HEK293 (cell line): ENCODE results near the gene PLIN5.

Experiments used
- BCL11A ChIP-seq: fragments of 450-650 bp; formaldehyde crosslinking; IDR thresholded peaks from 2 replicates; pipeline ENCODE4 v1.5.1; 2016; ENCODE audit warnings: low read depth, missing biosample characterization, missing genetic modification characterization
- FEZF1 ChIP-seq: fragments of 450-650 bp; formaldehyde crosslinking; IDR thresholded peaks from 2 replicates; pipeline ENCODE4 v1.5.1; 2016; ENCODE audit warnings: missing biosample characterization, missing genetic modification characterization
- GLIS2 ChIP-seq: fragments of 450-650 bp; formaldehyde crosslinking; IDR thresholded peaks from 2 replicates; pipeline ENCODE4 v1.5.1; 2016; ENCODE audit warnings: missing biosample characterization, missing genetic modification characterization
- SCRT2 ChIP-seq: fragments of 450-650 bp; formaldehyde crosslinking; IDR thresholded peaks from 2 replicates; pipeline ENCODE4 v1.5.1; 2016; ENCODE audit warnings: missing biosample characterization, missing genetic modification characterization
- ZBTB20 ChIP-seq: fragments of 450-650 bp; formaldehyde crosslinking; IDR thresholded peaks from 2 replicates; pipeline ENCODE4 v1.5.1; 2016; ENCODE audit warnings: missing biosample characterization, missing genetic modification characterization
- ZBTB48 ChIP-seq: fragments of 450-650 bp; formaldehyde crosslinking; IDR thresholded peaks from 2 replicates; pipeline ENCODE4 v1.5.1; 2016; ENCODE audit warnings: missing biosample characterization, missing genetic modification characterization
- ZBTB7A ChIP-seq: fragments of 450-650 bp; formaldehyde crosslinking; IDR thresholded peaks from 2 replicates; pipeline ENCODE4 v1.5.1; 2016; ENCODE audit warnings: low read depth, missing biosample characterization, missing genetic modification characterization
- ZEB2 ChIP-seq: fragments of 450-650 bp; formaldehyde crosslinking; IDR thresholded peaks from 2 replicates; pipeline ENCODE4 v1.5.1; 2016; ENCODE audit warnings: missing biosample characterization, missing genetic modification characterization
- ZFP69B ChIP-seq: fragments of 450-650 bp; formaldehyde crosslinking; IDR thresholded peaks from 2 replicates; pipeline ENCODE4 v1.5.1; 2016; ENCODE audit warnings: missing biosample characterization, missing genetic modification characterization
- ZNF169 ChIP-seq: fragments of 450-650 bp; formaldehyde crosslinking; IDR thresholded peaks from 2 replicates; pipeline ENCODE4 v1.5.1; 2016; ENCODE audit warnings: missing biosample characterization, missing genetic modification characterization
- ZNF184 ChIP-seq: fragments of 450-650 bp; IDR thresholded peaks from 2 replicates; pipeline ENCODE4 v1.5.1; 2018; ENCODE audit warnings: missing biosample characterization, mild to moderate bottlenecking, missing genetic modification characterization
- ZNF324 ChIP-seq: fragments of 450-650 bp; formaldehyde crosslinking; IDR thresholded peaks from 2 replicates; pipeline ENCODE4 v1.5.1; 2016; ENCODE audit warnings: missing biosample characterization, missing genetic modification characterization
- ZNF335 ChIP-seq: fragments of 450-650 bp; formaldehyde crosslinking; conservative IDR thresholded peaks from 2 replicates; pipeline ENCODE4 v1.5.1; 2016; ENCODE audit warnings: missing biosample characterization, missing genetic modification characterization
- ZNF366 ChIP-seq: fragments of 450-650 bp; formaldehyde crosslinking; conservative IDR thresholded peaks from 2 replicates; pipeline ENCODE4 v1.5.1; 2016; ENCODE audit warnings: missing biosample characterization, missing genetic modification characterization
- ZNF37A ChIP-seq: fragments of 450-650 bp; IDR thresholded peaks from 2 replicates; pipeline ENCODE4 v1.5.1; 2018; ENCODE audit warnings: missing biosample characterization, missing genetic modification characterization
- ZNF391 ChIP-seq: fragments of 450-650 bp; formaldehyde crosslinking; IDR thresholded peaks from 2 replicates; pipeline ENCODE4 v1.5.1; 2016; ENCODE audit warnings: low read depth, missing biosample characterization, missing genetic modification characterization, borderline replicate concordance
- ZNF394 ChIP-seq: fragments of 450-650 bp; formaldehyde crosslinking; IDR thresholded peaks from 2 replicates; pipeline ENCODE4 v1.5.1; 2016; ENCODE audit warnings: missing biosample characterization, missing genetic modification characterization, mild to moderate bottlenecking, moderate library complexity, borderline replicate concordance
- ZNF48 ChIP-seq: fragments of 450-650 bp; formaldehyde crosslinking; IDR thresholded peaks from 2 replicates; pipeline ENCODE4 v1.5.1; 2016; ENCODE audit warnings: missing biosample characterization, missing genetic modification characterization
- ZNF501 ChIP-seq: fragments of 450-650 bp; formaldehyde crosslinking; IDR thresholded peaks from 2 replicates; pipeline ENCODE4 v1.5.1; 2016; ENCODE audit warnings: missing biosample characterization, missing genetic modification characterization
- ZNF623 ChIP-seq: fragments of 450-650 bp; formaldehyde crosslinking; IDR thresholded peaks from 2 replicates; pipeline ENCODE4 v1.5.1; 2016; ENCODE audit warnings: missing biosample characterization, missing genetic modification characterization
- ZNF629 ChIP-seq: fragments of 450-650 bp; formaldehyde crosslinking; IDR thresholded peaks from 2 replicates; pipeline ENCODE4 v1.5.1; 2017; ENCODE audit warnings: missing biosample characterization, missing genetic modification characterization
- ZNF664 ChIP-seq: fragments of 450-650 bp; formaldehyde crosslinking; IDR thresholded peaks from 2 replicates; pipeline ENCODE4 v1.5.1; 2016; ENCODE audit warnings: missing biosample characterization, missing genetic modification characterization
- ZNF792 ChIP-seq: fragments of 450-650 bp; formaldehyde crosslinking; IDR thresholded peaks from 2 replicates; pipeline ENCODE4 v1.5.1; 2016; ENCODE audit warnings: missing biosample characterization, missing genetic modification characterization
- ZSCAN23 ChIP-seq: fragments of 450-650 bp; formaldehyde crosslinking; IDR thresholded peaks from 2 replicates; pipeline ENCODE4 v1.5.1; 2016; ENCODE audit warnings: missing biosample characterization, missing genetic modification characterization
- ZXDB ChIP-seq: fragments of 450-650 bp; formaldehyde crosslinking; IDR thresholded peaks from 2 replicates; pipeline ENCODE4 v1.5.1; 2016; ENCODE audit warnings: missing biosample characterization, missing genetic modification characterization
- TF ChIP-seq, protein P1 (sequence below): fragments of 450-650 bp; formaldehyde crosslinking; optimal IDR thresholded peaks from 2 replicates; pipeline ENCODE3; 2016; ENCODE audit warnings: missing biosample characterization, mild to moderate bottlenecking, missing genetic modification characterization
- TF ChIP-seq, protein P2 (sequence below): fragments of 450-650 bp; formaldehyde crosslinking; IDR thresholded peaks from 2 replicates; pipeline ENCODE4 v1.5.1; 2016; ENCODE audit warnings: missing biosample characterization, missing genetic modification characterization
- TF ChIP-seq, protein P3 (sequence below): fragments of 450-650 bp; formaldehyde crosslinking; conservative IDR thresholded peaks from 2 replicates; pipeline ENCODE4 v1.5.1; 2016; ENCODE audit warnings: low read depth, missing biosample characterization, missing genetic modification characterization

The PLIN5 gene

DNA sequence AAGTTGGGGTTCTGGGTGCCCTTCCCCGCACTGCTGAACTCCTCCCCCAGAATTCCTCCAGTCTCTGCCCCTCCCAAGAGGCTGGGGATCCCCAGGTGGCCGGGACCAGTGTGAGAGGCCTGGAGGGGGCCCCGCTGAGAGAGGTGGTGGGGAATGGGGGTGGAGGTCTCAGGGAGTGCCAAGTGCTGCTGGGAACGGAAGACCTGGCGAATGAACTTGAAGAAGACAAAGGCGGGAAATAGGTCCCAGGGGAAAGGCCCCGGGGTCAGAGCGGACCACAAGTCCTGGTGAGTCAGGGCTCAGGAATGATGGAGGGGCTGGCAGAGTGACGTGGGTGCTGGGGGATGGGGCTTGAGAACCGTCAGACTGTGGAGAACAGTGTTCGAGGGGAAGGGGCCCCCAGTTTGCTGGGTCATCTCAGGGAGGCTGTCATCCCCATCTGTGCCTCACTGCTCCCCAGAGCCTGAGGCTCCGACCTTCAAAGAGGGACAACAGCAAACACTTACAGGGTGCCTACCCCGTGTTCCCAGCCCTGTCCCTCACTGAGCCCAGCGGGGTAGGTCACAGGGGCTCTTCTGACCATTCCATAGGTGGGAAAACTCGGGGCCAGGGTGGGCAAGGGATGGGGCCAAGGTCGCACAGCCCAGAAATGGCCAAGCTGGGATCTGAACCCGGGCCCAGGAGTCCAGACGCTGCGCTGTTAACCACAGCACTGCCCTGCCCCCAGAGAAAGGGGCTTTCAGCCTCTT, 40.4 kb upstream of the PLIN5 start (continued):
- TF ChIP-seq, protein P1, sequence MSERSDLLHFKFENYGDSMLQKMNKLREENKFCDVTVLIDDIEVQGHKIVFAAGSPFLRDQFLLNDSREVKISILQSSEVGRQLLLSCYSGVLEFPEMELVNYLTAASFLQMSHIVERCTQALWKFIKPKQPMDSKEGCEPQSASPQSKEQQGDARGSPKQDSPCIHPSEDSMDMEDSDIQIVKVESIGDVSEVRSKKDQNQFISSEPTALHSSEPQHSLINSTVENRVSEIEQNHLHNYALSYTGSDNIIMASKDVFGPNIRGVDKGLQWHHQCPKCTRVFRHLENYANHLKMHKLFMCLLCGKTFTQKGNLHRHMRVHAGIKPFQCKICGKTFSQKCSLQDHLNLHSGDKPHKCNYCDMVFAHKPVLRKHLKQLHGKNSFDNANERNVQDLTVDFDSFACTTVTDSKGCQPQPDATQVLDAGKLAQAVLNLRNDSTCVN = peak; percentile 32
- TF ChIP-seq ZNF664 (tag by site-specific recombination) (no peak), ZSCAN23 (tag by site-specific recombination) (peak; percentile 96), ZNF391 (tag by site-specific recombination) (peak; percentile 94; the same call in 1 of the 2 replicates), ZNF366 (tag by site-specific recombination) (peak; percentile 89), ZXDB (tag by site-specific recombination) (peak; percentile 88), ZNF37A (tag by site-specific recombination) (no peak), ZNF501 (no peak), FEZF1 (tag by site-specific recombination) (peak; percentile 29; the same call in 1 of the 2 replicates), GLIS2 (tag by site-specific recombination) (peak; percentile 90), ZFP69B (tag by site-specific recombination) (peak; percentile 82), ZBTB20 (tag by site-specific recombination) (peak; percentile 51; the same call in 1 of the 2 replicates), BCL11A (tag by site-specific recombination) (peak; percentile 99), ZNF169 (tag by site-specific recombination) (no peak), SCRT2 (tag by site-specific recombination) (peak; percentile 61), ZEB2 (peak; percentile 99), ZNF324 (tag by site-specific recombination) (peak; percentile 98), ZBTB7A (tag by site-specific recombination) (peak; percentile 29; the same call in 1 of the 2 replicates), ZNF48 (tag by site-specific recombination) (no peak), ZNF629 (tag by site-specific recombination) (peak; percentile 98), ZNF335 (tag by site-specific recombination) (peak; percentile 62), ZNF394 (tag by site-specific recombination) (peak; percentile 65; the same call in 1 of the 2 replicates), ZNF184 (0 out of 2 replicates have a peak, but pooled peaks have one; percentile 39), ZNF623 (tag by site-specific recombination) (peak; percentile 58; the same call in 1 of the 2 replicates), ZBTB48 (tag by site-specific recombination) (peak; percentile 33; the same call in 1 of the 2 replicates), ZNF792 (tag by site-specific recombination) (no peak)
- TF ChIP-seq, protein P2, sequence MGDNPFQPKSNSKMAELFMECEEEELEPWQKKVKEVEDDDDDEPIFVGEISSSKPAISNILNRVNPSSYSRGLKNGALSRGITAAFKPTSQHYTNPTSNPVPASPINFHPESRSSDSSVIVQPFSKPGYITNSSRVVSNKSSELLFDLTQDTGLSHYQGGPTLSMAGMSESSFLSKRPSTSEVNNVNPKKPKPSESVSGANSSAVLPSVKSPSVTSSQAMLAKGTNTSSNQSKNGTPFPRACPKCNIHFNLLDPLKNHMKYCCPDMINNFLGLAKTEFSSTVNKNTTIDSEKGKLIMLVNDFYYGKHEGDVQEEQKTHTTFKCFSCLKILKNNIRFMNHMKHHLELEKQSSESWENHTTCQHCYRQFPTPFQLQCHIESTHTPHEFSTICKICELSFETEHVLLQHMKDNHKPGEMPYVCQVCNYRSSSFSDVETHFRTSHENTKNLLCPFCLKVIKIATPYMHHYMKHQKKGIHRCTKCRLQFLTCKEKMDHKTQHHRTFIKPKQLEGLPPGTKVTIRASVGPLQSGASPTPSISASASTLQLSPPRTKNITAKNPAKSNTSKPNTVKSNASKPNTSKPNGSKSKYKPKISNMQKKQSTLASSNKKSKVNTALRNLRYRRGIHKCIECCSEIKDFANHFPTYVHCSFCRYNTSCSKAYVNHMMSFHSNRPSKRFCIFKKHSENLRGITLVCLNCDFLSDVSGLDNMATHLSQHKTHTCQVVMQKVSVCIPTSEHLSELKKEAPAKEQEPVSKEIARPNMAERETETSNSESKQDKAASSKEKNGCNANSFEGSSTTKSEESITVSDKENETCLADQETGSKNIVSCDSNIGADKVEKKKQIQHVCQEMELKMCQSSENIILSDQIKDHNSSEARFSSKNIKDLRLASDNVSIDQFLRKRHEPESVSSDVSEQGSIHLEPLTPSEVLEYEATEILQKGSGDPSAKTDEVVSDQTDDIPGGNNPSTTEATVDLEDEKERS = peak; percentile 80; the same call in 1 of the 2 replicates
- TF ChIP-seq, protein P3, sequence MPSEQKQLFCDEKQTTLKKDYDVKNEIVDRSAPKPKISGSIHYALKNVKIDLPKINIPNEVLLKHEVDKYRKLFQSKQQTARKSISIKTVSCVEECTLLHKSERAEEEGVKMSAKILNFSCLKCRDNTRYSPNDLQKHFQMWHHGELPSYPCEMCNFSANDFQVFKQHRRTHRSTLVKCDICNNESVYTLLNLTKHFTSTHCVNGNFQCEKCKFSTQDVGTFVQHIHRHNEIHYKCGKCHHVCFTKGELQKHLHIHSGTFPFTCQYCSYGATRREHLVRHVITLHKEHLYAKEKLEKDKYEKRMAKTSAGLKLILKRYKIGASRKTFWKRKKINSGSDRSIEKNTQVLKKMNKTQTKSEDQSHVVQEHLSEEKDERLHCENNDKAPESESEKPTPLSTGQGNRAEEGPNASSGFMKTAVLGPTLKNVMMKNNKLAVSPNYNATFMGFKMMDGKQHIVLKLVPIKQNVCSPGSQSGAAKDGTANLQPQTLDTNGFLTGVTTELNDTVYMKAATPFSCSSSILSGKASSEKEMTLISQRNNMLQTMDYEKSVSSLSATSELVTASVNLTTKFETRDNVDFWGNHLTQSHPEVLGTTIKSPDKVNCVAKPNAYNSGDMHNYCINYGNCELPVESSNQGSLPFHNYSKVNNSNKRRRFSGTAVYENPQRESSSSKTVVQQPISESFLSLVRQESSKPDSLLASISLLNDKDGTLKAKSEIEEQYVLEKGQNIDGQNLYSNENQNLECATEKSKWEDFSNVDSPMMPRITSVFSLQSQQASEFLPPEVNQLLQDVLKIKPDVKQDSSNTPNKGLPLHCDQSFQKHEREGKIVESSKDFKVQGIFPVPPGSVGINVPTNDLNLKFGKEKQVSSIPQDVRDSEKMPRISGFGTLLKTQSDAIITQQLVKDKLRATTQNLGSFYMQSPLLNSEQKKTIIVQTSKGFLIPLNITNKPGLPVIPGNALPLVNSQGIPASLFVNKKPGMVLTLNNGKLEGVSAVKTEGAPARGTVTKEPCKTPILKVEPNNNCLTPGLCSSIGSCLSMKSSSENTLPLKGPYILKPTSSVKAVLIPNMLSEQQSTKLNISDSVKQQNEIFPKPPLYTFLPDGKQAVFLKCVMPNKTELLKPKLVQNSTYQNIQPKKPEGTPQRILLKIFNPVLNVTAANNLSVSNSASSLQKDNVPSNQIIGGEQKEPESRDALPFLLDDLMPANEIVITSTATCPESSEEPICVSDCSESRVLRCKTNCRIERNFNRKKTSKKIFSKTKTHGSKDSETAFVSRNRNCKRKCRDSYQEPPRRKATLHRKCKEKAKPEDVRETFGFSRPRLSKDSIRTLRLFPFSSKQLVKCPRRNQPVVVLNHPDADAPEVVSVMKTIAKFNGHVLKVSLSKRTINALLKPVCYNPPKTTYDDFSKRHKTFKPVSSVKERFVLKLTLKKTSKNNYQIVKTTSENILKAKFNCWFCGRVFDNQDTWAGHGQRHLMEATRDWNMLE (tag by site-specific recombination) = 0 out of 2 replicates have a peak, but pooled peaks have one; percentile 27
